MCF 10A (cell line): ENCODE results near the gene KRT34. TPM values are rescaled to one million over a fixed set of nuclear protein-coding genes. Genes with fewer than 3 reads are reported as not detected.

ENCODE experiments used
- BruUV-seq: library from RNA; stranded (reverse); fragments of 400-500 nt; replicated peaks from 2 replicates; lab custom pipeline; 2021; lab: Mats Ljungman, UMichigan
- CTCF ChIA-PET: fragments of 300-600 bp; sonication (Branson Sonifier 250); formaldehyde crosslinking; extraction: SDS; loops from one replicate; lab custom pipeline; 2021; ENCODE audit warnings: antibody characterized with exemption, inconsistent platforms; lab: Yijun Ruan, JAX
- POLR2A ChIA-PET: fragments of 300-600, 350-650 bp; sonication (Branson Sonifier 250); formaldehyde crosslinking; extraction: SDS; loops from one replicate; lab custom pipeline; 2020; ENCODE audit warnings: antibody characterized with exemption, inconsistent platforms; lab: Yijun Ruan, JAX
- DNase-seq: peaks from one replicate; pipeline ENCODE4 v3.0.0-alpha.2; 2018; ENCODE audit not compliant: unreplicated experiment
- H3K27ac Mint-ChIP-seq: one replicate; pipeline ENCODE4 v1.8.0; 2022; ENCODE audit warnings: mild to moderate bottlenecking, low read depth, mixed read lengths; ENCODE audit not compliant: unreplicated experiment
- H3K27me3 Mint-ChIP-seq: one replicate; pipeline ENCODE4 v1.8.0; 2022; ENCODE audit warnings: mixed read lengths; ENCODE audit not compliant: insufficient read depth, unreplicated experiment
- H3K36me3 Mint-ChIP-seq: one replicate; pipeline ENCODE4 v1.8.0; 2022; ENCODE audit warnings: mild to moderate bottlenecking, moderate library complexity, mixed read lengths; ENCODE audit not compliant: insufficient read depth, unreplicated experiment
- H3K4me1 Mint-ChIP-seq: one replicate; pipeline ENCODE4 v1.8.0; 2022; ENCODE audit warnings: mixed read lengths; ENCODE audit not compliant: insufficient read depth, unreplicated experiment
- H3K4me3 Mint-ChIP-seq: one replicate; pipeline ENCODE4 v1.8.0; 2022; ENCODE audit warnings: mild to moderate bottlenecking, moderate library complexity, mixed read lengths; ENCODE audit not compliant: unreplicated experiment
- H3K9me3 Mint-ChIP-seq: one replicate; pipeline ENCODE4 v1.8.0; 2022; ENCODE audit warnings: mixed read lengths; ENCODE audit not compliant: unreplicated experiment
- CTCF ChIP-seq: fragments of 200-600 bp; IDR thresholded peaks from one replicate; pipeline ENCODE4 v1.8.0; 2022; ENCODE audit warnings: antibody characterized with exemption, mild to moderate bottlenecking; ENCODE audit not compliant: unreplicated experiment
- intact Hi-C: fragments of 100-400 bp; cut with micrococcal nuclease; formaldehyde crosslinking; loops from 2 replicates; pipeline ENCODE4 v1.14.1; 2022
- total RNA-seq: library from RNA; stranded (reverse); gene quantifications from 2 replicates; pipeline ENCODE4 v1.2.3, GENCODE V29; 2022

The KRT34 gene
- total RNA-seq, 1 experiment from 2014 or later: 0.40 TPM

- Mint-ChIP-seq H3K4me3 (no peak overlapping the region), H3K4me1 (no peaks in the 10 kb centered on the region), H3K27me3 (no peaks in the 10 kb centered on the region), H3K9me3 (peaks cover 4% of the 10 kb centered on the region), H3K27ac (no peak overlapping the region), H3K36me3 (peaks cover 5% of the 10 kb centered on the region)
- no peak for DNase-seq
- BruUV-seq: no TSS peak
- CTCF ChIA-PET: interaction anchor here (0.5 kb wide), 1 partner anchor 302 kb away, joined by 4 read pairs; no protein-coding TSS in a partner anchor
- no peak for TF ChIP-seq CTCF
- POLR2A ChIA-PET: interaction anchor here (1.7 kb wide), 1 partner anchor 12 kb away, joined by 6 read pairs; no protein-coding TSS in a partner anchor
- intact Hi-C loops: no loop called here
Measured at GRCh38 chr17:41391535-41391934, 9.4 kb upstream of the KRT34 start.

DNA sequence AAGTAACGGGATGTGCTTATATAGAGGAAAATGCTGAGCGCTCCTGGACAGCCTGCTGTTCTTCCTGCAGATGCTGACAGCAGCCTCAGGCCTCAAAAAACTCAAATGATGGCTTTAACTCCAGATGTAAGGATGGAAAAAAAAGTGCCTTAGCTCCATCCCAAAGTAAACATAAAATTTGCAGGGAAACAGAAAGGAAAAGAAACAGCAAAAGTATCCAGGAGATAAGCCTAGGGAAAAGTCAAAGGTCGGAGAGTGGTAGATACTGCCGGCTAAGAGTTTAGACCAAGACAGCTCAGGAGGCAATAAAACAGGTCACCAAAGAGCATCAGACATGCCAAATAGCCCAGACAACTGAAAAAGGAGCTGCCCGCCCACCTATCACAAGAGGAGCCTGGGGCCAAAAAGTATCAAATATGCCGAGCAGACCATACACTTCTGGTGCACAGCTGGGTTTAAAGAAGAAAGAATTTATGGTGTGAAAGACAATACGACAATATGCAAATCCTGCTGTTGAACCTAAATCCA, 8.4 kb upstream of the KRT34 start:
- TF ChIP-seq CTCF: no peak
- ChIA-PET POLR2A (interaction anchor here (0.7 to 1.7 kb wide), 4 partner anchors 8 to 27 kb away, joined by 3 to 6 read pairs (median 4); partner anchors contain the start of gene KRT34), CTCF (interaction anchor here (1.4 kb wide), 1 partner anchor 13 kb away, joined by 8 read pairs; no protein-coding TSS in a partner anchor)
- Mint-ChIP-seq H3K4me1 (no peaks in the 10 kb centered on the region), H3K4me3 (no peak overlapping the region), H3K9me3 (peaks cover 8% of the 10 kb centered on the region), H3K36me3 (peaks cover 5% of the 10 kb centered on the region), H3K27ac (no peak overlapping the region), H3K27me3 (no peaks in the 10 kb centered on the region)
- DNase-seq: no peak
- intact Hi-C loops: no loop called here
- BruUV-seq: no TSS peak

DNA sequence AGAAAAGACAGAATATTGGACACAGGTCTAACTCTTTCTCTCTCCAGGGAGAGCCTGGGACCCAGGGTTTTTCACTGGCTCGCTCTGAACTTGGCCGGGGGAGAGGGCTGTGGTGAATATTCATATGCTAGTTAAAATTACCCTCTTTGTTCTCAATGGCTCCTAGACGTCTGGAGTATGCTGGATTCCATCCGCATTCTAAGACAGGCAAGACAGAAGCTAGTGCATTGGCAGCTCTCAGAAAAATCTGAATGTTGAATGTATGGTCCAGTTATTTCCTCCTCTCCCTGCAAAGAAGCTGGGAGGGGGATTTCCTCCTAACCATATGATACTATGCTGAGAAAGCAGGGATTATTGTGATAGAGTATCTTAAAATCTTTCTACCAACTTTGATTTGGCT, 5.6 kb upstream of the KRT34 start:
- Mint-ChIP-seq H3K36me3 (no peaks in the 10 kb centered on the region), H3K4me3 (no peak overlapping the region), H3K4me1 (no peaks in the 10 kb centered on the region), H3K27ac (no peak overlapping the region), H3K27me3 (peaks cover 11% of the 10 kb centered on the region), H3K9me3 (peaks cover 8% of the 10 kb centered on the region)
- ChIA-PET CTCF (no interaction called here), POLR2A (no interaction called here)
- no peak for TF ChIP-seq CTCF
- intact Hi-C loops: no loop called here
- BruUV-seq: no TSS peak
- DNase-seq: no peak

GRCh38 chr17:41386227-41386626, 4.1 kb upstream of the KRT34 start:
- H3K4me1 Mint-ChIP-seq: no peaks in the 10 kb centered on the region

More at GRCh38 chr17:41386227-41386626, 4.1 kb upstream of the KRT34 start:
- DNase-seq: no peak
- Mint-ChIP-seq H3K4me3 (no peak overlapping the region), H3K27ac (no peak overlapping the region), H3K27me3 (peaks cover 11% of the 10 kb centered on the region), H3K36me3 (no peaks in the 10 kb centered on the region), H3K9me3 (peaks cover 8% of the 10 kb centered on the region)
- BruUV-seq: no TSS peak
- POLR2A ChIA-PET: no interaction called here
- no peak for TF ChIP-seq CTCF
- intact Hi-C loops: no loop called here
- CTCF ChIA-PET: no interaction called here
